HepG2 (cell line): ENCODE measurements around the gene KIAA1549. TPM values are rescaled to one million over a fixed set of nuclear protein-coding genes. Genes with fewer than 3 reads are reported as not detected.

Experiments used
- HOXA3 ChIP-seq: sonication (generic); formaldehyde crosslinking; IDR thresholded peaks from 2 replicates; pipeline ENCODE4 v1.5.0; 2020; ENCODE audit warnings: missing genetic modification reagents
- IRF2 ChIP-seq: IDR thresholded peaks from 2 replicates; pipeline ENCODE4 v1.6.1; 2018; ENCODE audit warnings: missing genetic modification reagents, missing compliant biosample characterization
- JDP2 ChIP-seq: sonication (generic); formaldehyde crosslinking; IDR thresholded peaks from 2 replicates; pipeline ENCODE4 v1.8.1; 2022; ENCODE audit warnings: missing genetic modification reagents, borderline replicate concordance
- KDM5B ChIP-seq: sonication (generic); formaldehyde crosslinking; IDR thresholded peaks from 2 replicates; pipeline ENCODE4 v1.4.0; 2020; ENCODE audit warnings: missing genetic modification reagents, mild to moderate bottlenecking, borderline replicate concordance
- KLF16 ChIP-seq, 2 experiments: sonication (generic) in 1 of 2; formaldehyde crosslinking in 1 of 2; IDR thresholded peaks; 2 replicates each; pipeline versions ENCODE4 v1.6.1 to v1.8.0; 2016 to 2023; ENCODE audit warnings: missing genetic modification reagents in 2 of 2, missing compliant biosample characterization in 1 of 2
- NAIF1 ChIP-seq: sonication (generic); formaldehyde crosslinking; IDR thresholded peaks from 2 replicates; pipeline ENCODE4 v1.5.0; 2020; ENCODE audit warnings: mild to moderate bottlenecking, missing genetic modification reagents, borderline replicate concordance
- RARA ChIP-seq: IDR thresholded peaks from 2 replicates; pipeline ENCODE4 v1.6.1; 2016; ENCODE audit warnings: missing genetic modification reagents, missing compliant biosample characterization
- U2AF1 ChIP-seq: fragments of 200-400 bp; formaldehyde crosslinking; optimal IDR thresholded peaks from 2 replicates; pipeline ENCODE3; 2017; ENCODE audit warnings: mild to moderate bottlenecking, low read depth, low read length
- ZMYM4 ChIP-seq: sonication (generic); formaldehyde crosslinking; IDR thresholded peaks from 2 replicates; pipeline ENCODE4 v1.8.1; 2023; ENCODE audit warnings: mild to moderate bottlenecking, missing genetic modification reagents
- ZNF30 ChIP-seq: sonication (generic); formaldehyde crosslinking; IDR thresholded peaks from 2 replicates; pipeline ENCODE4 v1.5.0; 2020; ENCODE audit warnings: mild to moderate bottlenecking, missing genetic modification reagents
- ZNF331 ChIP-seq: sonication (generic); formaldehyde crosslinking; IDR thresholded peaks from 2 replicates; pipeline ENCODE4 v1.4.0; 2020; ENCODE audit warnings: missing genetic modification reagents
- polyA plus RNA-seq, 8 experiments: library from polyadenylated mRNA; depleted of rRNA in 3 of 8; stranded (reverse) in 7 of 8; unstranded in 1 of 8; fragments of >200 nt; fragmentation: Illumina TruSeq in 4 of 8; extraction: Trizol in 4 of 8; gene quantifications; 2 replicates each; pipeline versions ENCODE4 v1.2.1 to v1.2.3, GENCODE V29; 2011 to 2016; ENCODE audit warnings: low read depth in 4 of 8, missing spikeins in 1 of 8, mixed read lengths in 1 of 8; ENCODE audit not compliant: insufficient read depth in 1 of 8
- total RNA-seq, 5 experiments: library from RNA; depleted of rRNA; stranded (reverse); fragments of >200 nt; fragmentation: Illumina TruSeq; extraction: Trizol; gene quantifications; 2 replicates each; pipeline ENCODE4 v1.2.3, GENCODE V29; 2016; ENCODE audit warnings: low read depth in 1 of 5
- TF ChIP-seq, protein P1 (sequence below), 2 experiments: sonication (generic) in 1 of 2; formaldehyde crosslinking in 1 of 2; IDR thresholded peaks; 2 replicates each; pipeline versions ENCODE4 v1.5.1 to v1.6.1; 2011 to 2020; ENCODE audit warnings: borderline replicate concordance in 1 of 2, low read depth in 1 of 2, low read length in 1 of 2, mild to moderate bottlenecking in 1 of 2, missing genetic modification reagents in 1 of 2, moderate library complexity in 1 of 2
- TF ChIP-seq, protein P2 (sequence below): IDR thresholded peaks from 2 replicates; pipeline ENCODE4 v1.6.1; 2016; ENCODE audit warnings: missing biosample characterization, missing genetic modification reagents, low read depth
- TF ChIP-seq, protein P3 (sequence below): sonication (generic); formaldehyde crosslinking; IDR thresholded peaks from 2 replicates; pipeline ENCODE4 v1.4.0; 2020; ENCODE audit warnings: missing genetic modification reagents, mild to moderate bottlenecking, borderline replicate concordance
- TF ChIP-seq, protein P4 (sequence below), 2 experiments: fragments of 450-650 bp in 1 of 2; sonication (generic) in 1 of 2; formaldehyde crosslinking; IDR thresholded peaks; 2 replicates each; pipeline versions ENCODE4 v1.5.0 to v1.8.0; 2020 to 2022; ENCODE audit warnings: mild to moderate bottlenecking in 1 of 2, missing genetic modification reagents in 1 of 2
- TF ChIP-seq, protein P5 (sequence below): IDR thresholded peaks from 2 replicates; pipeline ENCODE4 v1.6.1; 2012; ENCODE audit warnings: inconsistent platforms

KIAA1549 gene
- total and polyA plus RNA-seq, 2 of the 13 experiments (the other 11 are each of a cell fraction or from before 2014, with no cell fraction given): 1.1 to 1.8 TPM

DNA sequence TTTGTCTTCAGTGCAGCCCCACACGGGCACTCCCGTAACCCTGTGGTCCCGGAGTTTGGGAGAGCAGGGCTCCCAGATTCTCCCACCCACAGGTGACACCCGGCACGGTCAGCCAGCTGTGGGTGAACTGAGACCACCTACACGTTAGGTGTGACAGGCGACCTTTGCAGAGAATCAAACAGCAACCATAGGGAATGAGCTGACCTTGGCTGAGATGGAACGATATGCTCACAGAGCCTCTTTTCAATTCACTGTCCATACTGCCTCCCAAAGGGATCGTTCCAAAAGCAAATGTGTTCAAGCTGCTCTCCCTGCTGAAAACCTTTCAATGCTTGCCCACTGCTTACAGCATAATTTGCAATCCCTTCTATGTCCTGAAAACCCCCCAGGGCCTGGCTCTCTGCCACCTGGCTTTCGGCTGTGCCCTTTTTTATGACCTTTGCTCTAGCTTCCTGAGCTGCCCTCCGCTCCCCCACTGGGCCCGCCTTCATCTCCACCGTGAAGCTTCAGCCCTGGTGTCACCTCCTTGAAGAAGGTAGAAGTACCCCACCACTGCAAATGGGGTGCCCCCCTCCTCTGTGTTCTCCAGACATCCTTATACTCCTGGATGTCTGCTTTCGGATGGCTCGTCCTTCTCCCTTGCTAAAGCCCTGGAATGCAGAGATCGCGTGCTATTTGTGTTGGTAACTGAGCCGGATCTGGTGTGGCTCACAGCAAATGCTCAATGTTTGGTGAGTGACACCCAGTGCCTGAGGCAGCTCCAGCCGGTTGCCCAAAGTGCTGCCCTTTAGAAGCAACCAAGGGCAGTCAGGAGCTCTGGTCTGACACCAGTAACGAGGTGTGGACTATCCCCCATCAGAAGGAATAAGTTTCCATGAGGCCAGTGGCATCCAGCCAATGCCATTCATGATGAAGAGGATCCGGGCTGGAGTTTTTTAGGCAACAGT lies 90.4 kb downstream of the KIAA1549 start (continued):
- TF ChIP-seq KDM5B (no peak; the same call in 1 of the 2 replicates), JDP2 (CRISPR knock-in tag) (no peak), ZMYM4 (peak; percentile 12; the same call in 1 of the 2 replicates), ZNF331 (CRISPR knock-in tag) (0 out of 2 replicates have a peak, but pooled peaks have one; percentile 34), NAIF1 (CRISPR knock-in tag) (no peak), KLF16 (CRISPR knock-in tag; IDR thresholded peaks at IDR 0.05) (no peak), U2AF1 (peak; percentile 37), HOXA3 (peak; percentile 37; the same call in 1 of the 2 replicates), RARA (no peak), ZNF30 (CRISPR knock-in tag) (no peak), IRF2 (CRISPR knock-in tag) (0 out of 2 replicates have a peak, but pooled peaks have one; percentile 25)
- TF ChIP-seq, protein P1, sequence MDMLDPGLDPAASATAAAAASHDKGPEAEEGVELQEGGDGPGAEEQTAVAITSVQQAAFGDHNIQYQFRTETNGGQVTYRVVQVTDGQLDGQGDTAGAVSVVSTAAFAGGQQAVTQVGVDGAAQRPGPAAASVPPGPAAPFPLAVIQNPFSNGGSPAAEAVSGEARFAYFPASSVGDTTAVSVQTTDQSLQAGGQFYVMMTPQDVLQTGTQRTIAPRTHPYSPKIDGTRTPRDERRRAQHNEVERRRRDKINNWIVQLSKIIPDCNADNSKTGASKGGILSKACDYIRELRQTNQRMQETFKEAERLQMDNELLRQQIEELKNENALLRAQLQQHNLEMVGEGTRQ (IDR thresholded peaks at IDR 0.05; ENCODE audit: low read depth, low read length): no peak
- TF ChIP-seq, protein P1 (CRISPR knock-in tag; IDR thresholded peaks at IDR 0.05; ENCODE audit: borderline replicate concordance): no peak
- TF ChIP-seq, protein P2, sequence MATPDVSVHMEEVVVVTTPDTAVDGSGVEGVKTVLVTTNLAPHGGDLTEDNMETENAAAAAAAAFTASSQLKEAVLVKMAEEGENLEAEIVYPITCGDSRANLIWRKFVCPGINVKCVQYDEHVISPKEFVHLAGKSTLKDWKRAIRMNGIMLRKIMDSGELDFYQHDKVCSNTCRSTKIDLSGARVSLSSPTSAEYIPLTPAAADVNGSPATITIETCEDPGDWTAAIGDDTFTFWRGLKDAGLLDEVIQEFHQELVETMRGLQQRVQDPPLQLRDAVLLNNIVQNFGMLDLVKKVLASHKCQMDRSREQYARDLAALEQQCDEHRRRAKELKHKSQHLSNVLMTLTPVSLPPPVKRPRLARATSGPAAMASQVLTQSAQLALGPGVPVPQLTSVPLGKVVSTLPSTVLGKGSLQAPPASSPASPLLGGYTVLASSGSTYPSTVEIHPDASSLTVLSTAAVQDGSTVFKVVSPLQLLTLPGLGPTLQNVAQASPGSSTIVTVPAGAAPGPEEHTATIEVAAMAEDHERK (CRISPR knock-in tag): no peak
- TF ChIP-seq, protein P3, sequence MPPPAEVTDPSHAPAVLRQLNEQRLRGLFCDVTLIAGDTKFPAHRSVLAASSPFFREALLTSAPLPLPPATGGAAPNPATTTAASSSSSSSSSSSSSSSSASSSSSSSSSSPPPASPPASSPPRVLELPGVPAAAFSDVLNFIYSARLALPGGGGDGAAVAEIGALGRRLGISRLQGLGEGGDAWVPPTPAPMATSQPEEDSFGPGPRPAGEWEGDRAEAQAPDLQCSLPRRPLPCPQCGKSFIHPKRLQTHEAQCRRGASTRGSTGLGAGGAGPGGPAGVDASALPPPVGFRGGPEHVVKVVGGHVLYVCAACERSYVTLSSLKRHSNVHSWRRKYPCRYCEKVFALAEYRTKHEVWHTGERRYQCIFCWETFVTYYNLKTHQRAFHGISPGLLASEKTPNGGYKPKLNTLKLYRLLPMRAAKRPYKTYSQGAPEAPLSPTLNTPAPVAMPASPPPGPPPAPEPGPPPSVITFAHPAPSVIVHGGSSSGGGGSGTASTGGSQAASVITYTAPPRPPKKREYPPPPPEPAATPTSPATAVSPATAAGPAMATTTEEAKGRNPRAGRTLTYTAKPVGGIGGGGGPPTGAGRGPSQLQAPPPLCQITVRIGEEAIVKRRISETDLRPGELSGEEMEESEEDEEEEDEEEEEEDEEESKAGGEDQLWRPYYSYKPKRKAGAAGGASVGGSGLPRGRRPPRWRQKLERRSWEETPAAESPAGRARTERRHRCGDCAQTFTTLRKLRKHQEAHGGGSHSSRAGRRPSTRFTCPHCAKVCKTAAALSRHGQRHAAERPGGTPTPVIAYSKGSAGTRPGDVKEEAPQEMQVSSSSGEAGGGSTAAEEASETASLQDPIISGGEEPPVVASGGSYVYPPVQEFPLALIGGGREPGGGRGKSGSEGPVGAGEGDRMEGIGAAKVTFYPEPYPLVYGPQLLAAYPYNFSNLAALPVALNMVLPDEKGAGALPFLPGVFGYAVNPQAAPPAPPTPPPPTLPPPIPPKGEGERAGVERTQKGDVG (CRISPR knock-in tag): no peak
- TF ChIP-seq, protein P4, sequence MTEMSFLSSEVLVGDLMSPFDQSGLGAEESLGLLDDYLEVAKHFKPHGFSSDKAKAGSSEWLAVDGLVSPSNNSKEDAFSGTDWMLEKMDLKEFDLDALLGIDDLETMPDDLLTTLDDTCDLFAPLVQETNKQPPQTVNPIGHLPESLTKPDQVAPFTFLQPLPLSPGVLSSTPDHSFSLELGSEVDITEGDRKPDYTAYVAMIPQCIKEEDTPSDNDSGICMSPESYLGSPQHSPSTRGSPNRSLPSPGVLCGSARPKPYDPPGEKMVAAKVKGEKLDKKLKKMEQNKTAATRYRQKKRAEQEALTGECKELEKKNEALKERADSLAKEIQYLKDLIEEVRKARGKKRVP (CRISPR knock-in tag; IDR thresholded peaks at IDR 0.05): no peak
- TF ChIP-seq, protein P5, sequence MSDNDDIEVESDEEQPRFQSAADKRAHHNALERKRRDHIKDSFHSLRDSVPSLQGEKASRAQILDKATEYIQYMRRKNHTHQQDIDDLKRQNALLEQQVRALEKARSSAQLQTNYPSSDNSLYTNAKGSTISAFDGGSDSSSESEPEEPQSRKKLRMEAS: no peak
